HG03521 (cell line): ENCODE measurements around the gene ZNF527.
"Not testable (repeated sequence)": the region's sequence is repeated elsewhere in the genome, so short reads cannot be mapped to it uniquely, and the experiment has no call there.

Experiments
- ATAC-seq: cut with Tn5 transposase; IDR thresholded peaks from one replicate; pipeline ENCODE4 v1.9.1; 2021; ENCODE audit warnings: mild to moderate bottlenecking, moderate library complexity; ENCODE audit not compliant: unreplicated experiment

ZNF527 gene

GRCh38 chr19:37370880-37371661 is at the start of gene ZNF527:
Gene ZNF527, plus strand, starts transcription at chr19:37371099. Its CDS starts 3,100 bp downstream, at chr19:37374199.
- peak; percentile 94 for ATAC-seq

- ATAC-seq: no peak
Observed at GRCh38 chr19:37329686-37330085, 41.2 kb upstream of the ZNF527 start.

- no peak for ATAC-seq
Observed at GRCh38 chr19:37332839-37333238, 38.1 kb upstream of the ZNF527 start.

- ATAC-seq: no peak
Observed at GRCh38 chr19:37333457-37333856, 37.4 kb upstream of the ZNF527 start.

- no peak for ATAC-seq
Observed at GRCh38 chr19:37334179-37335071, 36.5 kb upstream of the ZNF527 start.

GRCh38 chr19:37342753-37343152 is 28.1 kb upstream of the ZNF527 start:
- no peak for ATAC-seq

- no peak for ATAC-seq
Observed at GRCh38 chr19:37346091-37346490, 24.8 kb upstream of the ZNF527 start.

- no peak for ATAC-seq
Observed at GRCh38 chr19:37348060-37348459, 22.8 kb upstream of the ZNF527 start.

GRCh38 chr19:37353968-37354367 is 16.9 kb upstream of the ZNF527 start:
- no peak for ATAC-seq

- no peak for ATAC-seq
Observed at GRCh38 chr19:37355901-37356300, 15.0 kb upstream of the ZNF527 start.

GRCh38 chr19:37361994-37362393 is 8.9 kb upstream of the ZNF527 start:
- no peak for ATAC-seq

GRCh38 chr19:37362733-37363132 is 8.2 kb upstream of the ZNF527 start:
- ATAC-seq: no peak

GRCh38 chr19:37370386-37370879 is 466 bp upstream of the ZNF527 start:
- peak; percentile 22 for ATAC-seq

GRCh38 chr19:37389234-37389633 is 18.3 kb downstream of the ZNF527 start:
- ATAC-seq: no peak

GRCh38 chr19:37391399-37391798 is 20.5 kb downstream of the ZNF527 start:
- not testable (repeated sequence) for ATAC-seq

- no peak for ATAC-seq
Observed at GRCh38 chr19:37401078-37401477, 30.2 kb downstream of the ZNF527 start.

GRCh38 chr19:37403403-37403802 is 32.5 kb downstream of the ZNF527 start:
- ATAC-seq: no peak

- ATAC-seq: not testable (repeated sequence)
Observed at GRCh38 chr19:37406140-37406846, 35.4 kb downstream of the ZNF527 start.

GRCh38 chr19:37412700-37413099 is 41.8 kb downstream of the ZNF527 start:
- ATAC-seq: no peak

GRCh38 chr19:37413313-37414084 is 42.6 kb downstream of the ZNF527 start:
- no peak for ATAC-seq
